ENCODE data around the gene RBM12. TPM values are rescaled to one million over a fixed set of nuclear protein-coding genes. Genes with fewer than 3 reads are reported as not detected.

The RBM12 gene
- total RNA-seq, 4 donors from 2014 or later, result 30.5 to 44.9 (median 35.7) TPM

DNA sequence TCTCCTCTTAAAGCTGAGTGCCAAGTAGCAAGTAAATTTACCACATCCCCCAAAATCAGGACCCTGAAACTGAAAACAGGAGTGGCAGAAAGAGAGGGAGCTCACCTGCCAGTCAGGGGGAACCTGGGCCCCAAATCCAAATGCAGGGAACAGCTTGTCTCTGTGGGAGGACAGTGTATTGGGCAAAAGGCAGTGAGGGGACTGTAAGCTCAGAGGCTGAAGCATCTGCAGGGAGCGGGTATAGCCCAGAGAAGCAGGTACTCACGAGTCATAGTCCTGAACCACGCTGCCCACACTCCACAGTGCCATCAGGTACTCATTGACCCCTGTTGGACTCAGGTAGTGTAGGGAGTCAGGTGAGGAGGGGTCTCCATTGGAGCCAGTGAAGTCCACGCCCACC is 34.1 kb downstream of the RBM12 start:
- H3K4me3 ChIP-seq (replicated peaks in 1 of 3), result no peak overlapping the region
- intact Hi-C loops (cut with DNase I), result no loop called here
- no peaks in the 10 kb centered on the region for H3K4me1 ChIP-seq
- H3K36me3 ChIP-seq, result peaks cover 39 to 47% of the 10 kb centered on the region in 2 donors
- H3K27me3 ChIP-seq, result no peaks in the 10 kb centered on the region
- DNase-seq, result no peak
- 93 to 96% methylated on average over 4 of the region's 4 CpGs for WGBS, 2 donors
- H3K27ac ChIP-seq, result no peak overlapping the region
- TF ChIP-seq, protein P1, sequence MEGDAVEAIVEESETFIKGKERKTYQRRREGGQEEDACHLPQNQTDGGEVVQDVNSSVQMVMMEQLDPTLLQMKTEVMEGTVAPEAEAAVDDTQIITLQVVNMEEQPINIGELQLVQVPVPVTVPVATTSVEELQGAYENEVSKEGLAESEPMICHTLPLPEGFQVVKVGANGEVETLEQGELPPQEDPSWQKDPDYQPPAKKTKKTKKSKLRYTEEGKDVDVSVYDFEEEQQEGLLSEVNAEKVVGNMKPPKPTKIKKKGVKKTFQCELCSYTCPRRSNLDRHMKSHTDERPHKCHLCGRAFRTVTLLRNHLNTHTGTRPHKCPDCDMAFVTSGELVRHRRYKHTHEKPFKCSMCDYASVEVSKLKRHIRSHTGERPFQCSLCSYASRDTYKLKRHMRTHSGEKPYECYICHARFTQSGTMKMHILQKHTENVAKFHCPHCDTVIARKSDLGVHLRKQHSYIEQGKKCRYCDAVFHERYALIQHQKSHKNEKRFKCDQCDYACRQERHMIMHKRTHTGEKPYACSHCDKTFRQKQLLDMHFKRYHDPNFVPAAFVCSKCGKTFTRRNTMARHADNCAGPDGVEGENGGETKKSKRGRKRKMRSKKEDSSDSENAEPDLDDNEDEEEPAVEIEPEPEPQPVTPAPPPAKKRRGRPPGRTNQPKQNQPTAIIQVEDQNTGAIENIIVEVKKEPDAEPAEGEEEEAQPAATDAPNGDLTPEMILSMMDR (IDR thresholded peaks at IDR 0.05), result no peak
- TF ChIP-seq POLR2A (IDR thresholded peaks at IDR 0.05), result no peak
- H3K9me3 ChIP-seq, result no peaks in the 10 kb centered on the region

DNA sequence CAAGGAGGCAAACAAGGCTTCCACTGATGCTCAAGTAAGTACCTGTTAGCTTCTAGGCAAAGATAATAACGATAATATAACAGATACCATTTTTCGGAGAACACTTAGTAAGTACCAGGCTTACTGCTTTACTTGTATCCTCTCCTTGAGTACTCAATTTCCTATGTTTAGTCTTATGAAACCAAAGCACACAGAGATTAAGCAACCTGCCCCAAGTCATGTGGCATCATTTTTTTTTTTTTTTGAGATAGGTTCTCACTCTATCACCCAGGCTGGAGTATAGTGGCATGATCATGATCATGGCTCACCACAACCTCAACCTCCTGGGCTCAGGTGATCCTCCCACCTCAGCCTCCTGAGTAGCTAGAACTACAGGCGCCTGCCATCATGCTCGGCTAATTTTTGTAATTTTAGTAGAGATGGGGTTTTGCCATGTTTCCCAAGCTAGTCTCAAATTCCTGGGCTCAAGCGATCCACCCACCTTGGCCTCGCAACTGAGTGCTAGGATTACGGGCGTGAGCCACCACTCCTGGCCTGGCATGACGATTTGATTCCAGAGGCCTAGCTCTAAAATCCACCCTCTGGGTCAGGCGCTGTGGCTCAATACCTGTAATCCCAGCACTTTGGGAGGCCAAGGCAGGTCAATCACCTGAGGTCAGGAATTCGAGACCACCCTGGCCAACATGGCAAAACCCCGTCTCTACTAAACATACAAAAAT is 35.1 kb downstream of the RBM12 start:
- 95 to 98% methylated on average over 8 to 12 of the region's 12 CpGs for WGBS, 2 donors
- Histone ChIP-seq H3K36me3 (peaks cover 46 to 57% of the 10 kb centered on the region in 2 donors), H3K4me3 (replicated peaks in 1 of 3) (no peak overlapping the region), H3K27me3 (no peaks in the 10 kb centered on the region), H3K4me1 (no peaks in the 10 kb centered on the region), H3K27ac (no peak overlapping the region), H3K9me3 (no peaks in the 10 kb centered on the region)
- TF ChIP-seq, protein P1 (IDR thresholded peaks at IDR 0.05), result no peak
- DNase-seq, result no peak
- intact Hi-C loops (cut with DNase I), result no loop called here

DNA sequence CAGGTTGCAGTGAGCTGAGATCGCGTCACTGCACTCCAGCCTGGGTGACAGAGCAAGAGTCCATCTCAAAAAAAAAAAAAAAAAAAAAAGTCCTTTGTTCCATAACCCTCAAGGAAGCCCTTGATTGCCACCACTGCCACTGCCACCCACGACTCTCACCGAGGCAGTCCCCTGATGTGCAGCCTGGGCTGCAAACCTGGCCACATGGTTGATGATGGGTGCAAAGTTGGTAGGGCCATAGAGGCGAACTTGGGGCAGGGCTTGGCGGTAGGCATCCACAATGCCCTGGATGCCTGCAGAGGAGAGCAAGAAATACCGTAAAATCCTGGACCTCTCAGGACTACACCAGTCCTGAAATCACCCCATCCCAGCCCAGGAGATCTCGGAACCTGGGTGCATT is 37.6 kb downstream of the RBM12 start:
- DNase-seq, result no peak
- intact Hi-C loops (cut with DNase I), result no loop called here
- Histone ChIP-seq H3K4me3 (replicated peaks in 1 of 3) (no peak overlapping the region), H3K27me3 (no peaks in the 10 kb centered on the region), H3K27ac (no peak overlapping the region), H3K9me3 (no peaks in the 10 kb centered on the region), H3K36me3 (peaks cover 46 to 57% of the 10 kb centered on the region in 2 donors), H3K4me1 (no peaks in the 10 kb centered on the region)
- WGBS, 2 donors, result 96 to 97% methylated on average over 8 of the region's 8 CpGs
- TF ChIP-seq, protein P1 (IDR thresholded peaks at IDR 0.05), result no peak
- TF ChIP-seq POLR2A (IDR thresholded peaks at IDR 0.05), result no peak

GRCh38 chr20:35626386-35627001 is 38.2 kb downstream of the RBM12 start:
- peaks cover 45 to 57% of the 10 kb centered on the region in 2 donors for H3K36me3 ChIP-seq
- WGBS, 2 donors, result 93 to 95% methylated on average over 9 to 13 of the region's 13 CpGs
- no peak for DNase-seq

More at GRCh38 chr20:35626386-35627001, 38.2 kb downstream of the RBM12 start:
- intact Hi-C loops (cut with DNase I), result no loop called here
- no peak overlapping the region for H3K27ac ChIP-seq
- H3K4me3 ChIP-seq (replicated peaks in 1 of 3), result no peak overlapping the region
- H3K9me3 ChIP-seq, result no peaks in the 10 kb centered on the region
- H3K4me1 ChIP-seq, result no peaks in the 10 kb centered on the region
- no peaks in the 10 kb centered on the region for H3K27me3 ChIP-seq
- TF ChIP-seq, protein P1 (IDR thresholded peaks at IDR 0.05), result no peak
- no peak for TF ChIP-seq POLR2A (IDR thresholded peaks at IDR 0.05)
